HCT116 (cell line): ENCODE measurements around the gene CLIC5. TPM values are rescaled to one million over a fixed set of nuclear protein-coding genes. Genes with fewer than 3 reads are reported as not detected.

Source experiments
- ATAC-seq: fragments of 200-7000 bp; cut with Tn5 transposase; 2 replicates; pipeline ENCODE4 v1.9.1; 2020; ENCODE audit warnings: mild to moderate bottlenecking, moderate library complexity
- BruUV-seq: library from RNA; stranded (reverse); fragments of 400-500 nt; replicated peaks from 2 replicates; lab custom pipeline; 2021; lab: Mats Ljungman, UMichigan
- CTCF ChIA-PET: fragments of 300-600 bp; sonication (Branson Sonifier 250); formaldehyde crosslinking; loops from one replicate; lab custom pipeline; 2021; ENCODE audit warnings: antibody characterized with exemption; lab: Charles Lee
- POLR2A ChIA-PET: fragments of 300-600, 350-600 bp; sonication (Branson Sonifier 250); formaldehyde crosslinking; loops from one replicate; lab custom pipeline; 2021; ENCODE audit warnings: antibody characterized with exemption; lab: Charles Lee
- RAD21 ChIA-PET, 2 experiments: fragments of 300-600 bp; sonication (Branson Sonifier 250); formaldehyde crosslinking; loops; one replicate each; lab custom pipeline; 2023; ENCODE audit warnings: low total read pairs in 2 of 2; ENCODE audit not compliant: uncharacterized antibody in 2 of 2, unreplicated experiment in 2 of 2, low non-redundant PET in 1 of 2; lab: Charles Lee
- DNase-seq: peaks from one replicate; pipeline ENCODE4 v3.0.0-alpha.2; 2010; ENCODE audit warnings: low read depth, low spot score
- H2AFZ ChIP-seq: fragments of 200-600 bp; shearing (Covaris generic), sonication (generic); 2 replicates; pipeline ENCODE4 v1.6.1; 2017; ENCODE audit warnings: low read depth, mixed run types, mixed read lengths, antibody characterized with exemption, low read length; ENCODE audit not compliant: poor library complexity, severe bottlenecking
- H3K27ac ChIP-seq: 2 replicates; pipeline ENCODE4 v1.5.1; 2012; ENCODE audit warnings: low read depth, low read length
- H3K27me3 ChIP-seq: fragments of 200-600 bp; sonication (generic); 2 replicates; pipeline ENCODE4 v1.6.1; 2016; ENCODE audit warnings: mixed run types, low read length, mixed read lengths; ENCODE audit not compliant: insufficient read depth
- H3K36me3 ChIP-seq, 2 experiments: fragments of 200-500 bp in 1 of 2; fragments of 200-600 bp in 1 of 2; sonication (Bioruptor generic) in 1 of 2; sonication (generic) in 1 of 2; 2 replicates each; pipeline versions ENCODE4 v1.5.1 to v1.6.1; 2014 to 2016; ENCODE audit warnings: low read length in 2 of 2, inconsistent platforms in 1 of 2, mixed read lengths in 1 of 2, mixed run types in 1 of 2; ENCODE audit not compliant: insufficient read depth in 2 of 2, control insufficient read depth in 1 of 2
- H3K4me1 ChIP-seq, 2 experiments: fragments of 200-600 bp in 1 of 2; sonication (generic) in 1 of 2; 2 replicates each; pipeline versions ENCODE4 v1.5.1 to v1.6.1; 2012 to 2017; ENCODE audit warnings: low read length in 2 of 2, inconsistent platforms in 1 of 2, mild to moderate bottlenecking in 1 of 2, mixed read lengths in 1 of 2, mixed run types in 1 of 2, moderate library complexity in 1 of 2; ENCODE audit not compliant: insufficient read depth in 2 of 2, control insufficient read depth in 1 of 2
- H3K4me2 ChIP-seq: fragments of 200-600 bp; sonication (generic); 2 replicates; pipeline ENCODE4 v1.6.1; 2017; ENCODE audit warnings: mixed run types, low read length, mixed read lengths
- H3K4me3 ChIP-seq, 2 experiments: fragments of 200-600 bp in 1 of 2; sonication (generic) in 1 of 2; replicated peaks in 1 of 2; 2 replicates each; pipeline ENCODE4 v1.5.1; 2011 to 2016; ENCODE audit warnings: low read length in 2 of 2, control low read depth in 1 of 2, low read depth in 1 of 2, mild to moderate bottlenecking in 1 of 2, mixed read lengths in 1 of 2, mixed run types in 1 of 2
- H3K79me2 ChIP-seq: fragments of 200-600 bp; sonication (generic); 2 replicates; pipeline ENCODE4 v1.6.1; 2017; ENCODE audit warnings: mild to moderate bottlenecking, mixed run types, low read length, moderate library complexity, mixed read lengths; ENCODE audit not compliant: insufficient read depth
- H3K9ac ChIP-seq: fragments of 200-600 bp; sonication (generic); 2 replicates; pipeline ENCODE4 v1.6.1; 2016; ENCODE audit warnings: low read length, mixed read lengths
- H3K9me2 ChIP-seq: fragments of 200-600 bp; sonication (generic), shearing (Covaris generic); 2 replicates; pipeline ENCODE4 v1.6.1; 2017; ENCODE audit warnings: mixed run types, mild to moderate bottlenecking, moderate library complexity; ENCODE audit not compliant: insufficient read depth
- H3K9me3 ChIP-seq, 2 experiments: fragments of 200-500 bp in 1 of 2; fragments of 200-600 bp in 1 of 2; sonication (Bioruptor generic) in 1 of 2; sonication (generic) in 1 of 2; 2 replicates each; pipeline ENCODE4 v1.6.1; 2014 to 2017; ENCODE audit warnings: low read length in 2 of 2, mixed read lengths in 2 of 2, inconsistent platforms in 1 of 2, low read depth in 1 of 2, mild to moderate bottlenecking in 1 of 2, mixed run types in 1 of 2, moderate library complexity in 1 of 2; ENCODE audit not compliant: control insufficient read depth in 1 of 2, insufficient read depth in 1 of 2
- H4K20me1 ChIP-seq: fragments of 200-600 bp; sonication (generic), shearing (Covaris generic); 2 replicates; pipeline ENCODE4 v1.6.1; 2017; ENCODE audit warnings: mixed run types, mild to moderate bottlenecking, moderate library complexity; ENCODE audit not compliant: insufficient read depth
- CBX3 ChIP-seq: IDR thresholded peaks from 2 replicates; pipeline ENCODE4 v1.6.1; 2012; ENCODE audit warnings: low read depth
- EZH2phosphoT487 ChIP-seq: fragments of 200-600 bp; IDR thresholded peaks from 2 replicates; pipeline ENCODE4 v1.6.1; 2018; ENCODE audit warnings: antibody characterized with exemption, borderline replicate concordance
- JUND ChIP-seq: IDR thresholded peaks from 2 replicates; pipeline ENCODE4 v1.6.1; 2012
- POLR2AphosphoS5 ChIP-seq: IDR thresholded peaks from 2 replicates; pipeline ENCODE4 v1.6.1; 2011; ENCODE audit warnings: mild to moderate bottlenecking, low read depth, low read length, moderate library complexity
- REST ChIP-seq: IDR thresholded peaks from 2 replicates; pipeline ENCODE4 v1.6.1; 2012; ENCODE audit warnings: low read depth
- ZFX ChIP-seq: fragments of 450-650 bp; IDR thresholded peaks from 2 replicates; pipeline ENCODE4 v1.6.1; 2017
- intact Hi-C: fragments of 100-400 bp; cut with micrococcal nuclease; formaldehyde crosslinking; loops from 2 replicates; pipeline ENCODE4 v1.10.0; 2022
- total RNA-seq: library from RNA; stranded (reverse); gene quantifications from one replicate; pipeline ENCODE4 v1.2.1, GENCODE V29; 2021; ENCODE audit not compliant: unreplicated experiment
- TF ChIP-seq, protein P1 (sequence below): IDR thresholded peaks from 2 replicates; pipeline ENCODE4 v1.6.1; 2012
- TF ChIP-seq, protein P2 (sequence below): IDR thresholded peaks from 2 replicates; pipeline ENCODE4 v1.6.1; 2011; ENCODE audit warnings: mild to moderate bottlenecking, low read length, moderate library complexity; ENCODE audit not compliant: insufficient replicate concordance; ENCODE audit errors: extremely low read depth

CLIC5 gene
- total RNA-seq, 1 experiment from 2014 or later: 0.20 TPM

GRCh38 chr6:45955597-45955996 is 60.1 kb downstream of the CLIC5 start (continued):
- TF ChIP-seq, protein P1, sequence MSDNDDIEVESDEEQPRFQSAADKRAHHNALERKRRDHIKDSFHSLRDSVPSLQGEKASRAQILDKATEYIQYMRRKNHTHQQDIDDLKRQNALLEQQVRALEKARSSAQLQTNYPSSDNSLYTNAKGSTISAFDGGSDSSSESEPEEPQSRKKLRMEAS: no peak
- TF ChIP-seq, protein P2, sequence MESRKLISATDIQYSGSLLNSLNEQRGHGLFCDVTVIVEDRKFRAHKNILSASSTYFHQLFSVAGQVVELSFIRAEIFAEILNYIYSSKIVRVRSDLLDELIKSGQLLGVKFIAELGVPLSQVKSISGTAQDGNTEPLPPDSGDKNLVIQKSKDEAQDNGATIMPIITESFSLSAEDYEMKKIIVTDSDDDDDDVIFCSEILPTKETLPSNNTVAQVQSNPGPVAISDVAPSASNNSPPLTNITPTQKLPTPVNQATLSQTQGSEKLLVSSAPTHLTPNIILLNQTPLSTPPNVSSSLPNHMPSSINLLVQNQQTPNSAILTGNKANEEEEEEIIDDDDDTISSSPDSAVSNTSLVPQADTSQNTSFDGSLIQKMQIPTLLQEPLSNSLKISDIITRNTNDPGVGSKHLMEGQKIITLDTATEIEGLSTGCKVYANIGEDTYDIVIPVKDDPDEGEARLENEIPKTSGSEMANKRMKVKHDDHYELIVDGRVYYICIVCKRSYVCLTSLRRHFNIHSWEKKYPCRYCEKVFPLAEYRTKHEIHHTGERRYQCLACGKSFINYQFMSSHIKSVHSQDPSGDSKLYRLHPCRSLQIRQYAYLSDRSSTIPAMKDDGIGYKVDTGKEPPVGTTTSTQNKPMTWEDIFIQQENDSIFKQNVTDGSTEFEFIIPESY: no peak
- no peak for TF ChIP-seq CBX3

GRCh38 chr6:45952546-45952945 is 63.1 kb downstream of the CLIC5 start:
- no peak for TF ChIP-seq ZFX
- TF ChIP-seq EZH2phosphoT487: no peak
- no peak for TF ChIP-seq JUND
- no peak for TF ChIP-seq POLR2AphosphoS5
- no peak for TF ChIP-seq REST
- Histone ChIP-seq H3K9ac (no peak overlapping the region), H4K20me1 (no peaks in the 10 kb centered on the region), H3K4me1 (peaks cover 0 to 7% of the 10 kb centered on the region in 2 experiments; a peak in 1 of 4 replicates), H3K36me3 (no peaks in the 10 kb centered on the region), H3K79me2 (no peaks in the 10 kb centered on the region), H3K27ac (no peak overlapping the region), H3K9me2 (no peaks in the 10 kb centered on the region), H3K9me3 (no peaks in the 10 kb centered on the region), H2AFZ (no peak overlapping the region), H3K4me3 (no peak overlapping the region), H3K4me2 (no peak overlapping the region), H3K27me3 (no peaks in the 10 kb centered on the region)
- RAD21 ChIA-PET: no interaction called here
- CTCF ChIA-PET: no interaction called here
- intact Hi-C loops: no loop called here
- POLR2A ChIA-PET: no interaction called here
- DNase-seq (no peak), ATAC-seq (no peak)
- BruUV-seq: no TSS peak
